Caco-2 (cell line): Measurements from ENCODE around the gene DHX34. TPM values are rescaled to one million over a fixed set of nuclear protein-coding genes. Genes with fewer than 3 reads are reported as not detected.

Experiments
- BruUV-seq: library from RNA; stranded (reverse); fragments of 400-500 nt; replicated peaks from 2 replicates; lab custom pipeline; 2021; lab: Mats Ljungman, UMichigan
- CTCF ChIA-PET: fragments of 300-600 bp; sonication (Branson Sonifier 250); formaldehyde crosslinking; loops from one replicate; lab custom pipeline; 2022; ENCODE audit warnings: antibody characterized with exemption; lab: Charles Lee
- POLR2A ChIA-PET: fragments of 300-600 bp; sonication (Branson Sonifier 250); formaldehyde crosslinking; loops from one replicate; lab custom pipeline; 2022; ENCODE audit warnings: antibody characterized with exemption; lab: Charles Lee
- DNase-seq, 2 experiments: peaks; one replicate each; pipeline versions ENCODE4 v3.0.0 to v3.0.0-alpha.2; 2020 to 2022
- H3K27me3 ChIP-seq: replicated peaks from 2 replicates; pipeline ENCODE4 v1.6.0; 2011; ENCODE audit warnings: low read length; ENCODE audit not compliant: control insufficient read depth, insufficient read depth
- H3K36me3 ChIP-seq: 2 replicates; pipeline ENCODE4 v1.5.1; 2011; ENCODE audit warnings: low read length; ENCODE audit not compliant: control insufficient read depth, insufficient read depth
- H3K4me1 ChIP-seq: fragments of 250-450 bp; sonication (Bioruptor Pico); 2 replicates; pipeline ENCODE4 v1.5.1; 2020; ENCODE audit warnings: mild to moderate bottlenecking
- H3K4me3 ChIP-seq: 2 replicates; pipeline ENCODE4 v1.5.1; 2011; ENCODE audit warnings: low read depth, mild to moderate bottlenecking, control low read depth, low read length
- H3K9me3 ChIP-seq: fragments of 250-450 bp; sonication (Bioruptor Pico); 2 replicates; pipeline ENCODE4 v1.5.1; 2020; ENCODE audit warnings: mild to moderate bottlenecking, moderate library complexity
- H3K27ac Mint-ChIP-seq: one replicate; pipeline ENCODE4 v1.8.0; 2022; ENCODE audit warnings: mixed read lengths; ENCODE audit not compliant: unreplicated experiment
- H3K27me3 Mint-ChIP-seq: one replicate; pipeline ENCODE4 v1.8.0; 2022; ENCODE audit warnings: mixed read lengths; ENCODE audit not compliant: insufficient read depth, unreplicated experiment
- H3K36me3 Mint-ChIP-seq: one replicate; pipeline ENCODE4 v1.8.0; 2022; ENCODE audit warnings: mild to moderate bottlenecking, mixed read lengths; ENCODE audit not compliant: insufficient read depth, unreplicated experiment
- H3K4me1 Mint-ChIP-seq: one replicate; pipeline ENCODE4 v1.8.0; 2022; ENCODE audit warnings: low read depth, mixed read lengths; ENCODE audit not compliant: unreplicated experiment
- H3K4me3 Mint-ChIP-seq: one replicate; pipeline ENCODE4 v1.8.0; 2022; ENCODE audit warnings: mild to moderate bottlenecking, moderate library complexity, mixed read lengths; ENCODE audit not compliant: unreplicated experiment
- H3K9me3 Mint-ChIP-seq: one replicate; pipeline ENCODE4 v1.8.0; 2022; ENCODE audit warnings: mixed read lengths; ENCODE audit not compliant: unreplicated experiment
- CTCF ChIP-seq, 2 experiments: fragments of 200-600 bp in 1 of 2; IDR thresholded peaks; 1 replicate in 1 of 2; 2 replicates in 1 of 2; pipeline versions ENCODE4 v1.5.1 to v1.8.0; 2011 to 2022; ENCODE audit warnings: antibody characterized with exemption in 1 of 2, control low read depth in 1 of 2, inconsistent platforms in 1 of 2, low read depth in 1 of 2, low read length in 1 of 2, mild to moderate bottlenecking in 1 of 2, moderate library complexity in 1 of 2; ENCODE audit not compliant: insufficient read depth in 1 of 2, severe bottlenecking in 1 of 2, unreplicated experiment in 1 of 2
- intact Hi-C: fragments of 100-400 bp; cut with micrococcal nuclease; formaldehyde crosslinking; loops from one replicate; pipeline ENCODE4 v1.10.0; 2022; ENCODE audit not compliant: unreplicated experiment
- total RNA-seq: library from RNA; stranded (reverse); gene quantifications from 2 replicates; pipeline ENCODE4 v1.2.3, GENCODE V29; 2022

Gene DHX34
- total RNA-seq, 1 experiment from 2014 or later = 28.7 TPM

- no peak overlapping the region for H3K4me3 Mint-ChIP-seq
- peaks cover 5% of the 10 kb centered on the region for H3K36me3 ChIP-seq
- H3K27ac Mint-ChIP-seq = no peak overlapping the region
- TF ChIP-seq CTCF (IDR thresholded peaks at IDR 0.05; ENCODE audit: insufficient read depth in 1 of 2, low read depth in 1 of 2, low read length in 1 of 2, severe bottlenecking in 1 of 2, unreplicated experiment in 1 of 2) = no peak
- no TSS peak for BruUV-seq
- H3K9me3 Mint-ChIP-seq = no peaks in the 10 kb centered on the region
- intact Hi-C loops = no loop called here
- no peaks in the 10 kb centered on the region for H3K4me1 Mint-ChIP-seq
- H3K4me3 ChIP-seq = no peak overlapping the region
- CTCF ChIA-PET = interaction anchor here (2.6 kb wide), 1 partner anchor 16 kb away, joined by 7 read pairs; no protein-coding TSS in a partner anchor
- POLR2A ChIA-PET = no interaction called here
- no peaks in the 10 kb centered on the region for H3K4me1 ChIP-seq
- H3K27me3 ChIP-seq = no peaks in the 10 kb centered on the region
- no peaks in the 10 kb centered on the region for H3K9me3 ChIP-seq
- no peak for DNase-seq
- peaks cover 36% of the 10 kb centered on the region for H3K36me3 Mint-ChIP-seq
- H3K27me3 Mint-ChIP-seq = no peaks in the 10 kb centered on the region
Measured at GRCh38 chr19:47375694-47376588, 26.8 kb downstream of the DHX34 start.

GRCh38 chr19:47376589-47377144, 27.6 kb downstream of the DHX34 start:
- Mint-ChIP-seq H3K4me1 (no peaks in the 10 kb centered on the region), H3K36me3 (peaks cover 40% of the 10 kb centered on the region), H3K4me3 (no peak overlapping the region), H3K9me3 (no peaks in the 10 kb centered on the region), H3K27me3 (no peaks in the 10 kb centered on the region), H3K27ac (no peak overlapping the region)
- peaks cover 5% of the 10 kb centered on the region for H3K36me3 ChIP-seq
- no peaks in the 10 kb centered on the region for H3K9me3 ChIP-seq
- ChIA-PET POLR2A (no interaction called here), CTCF (no interaction called here)
- no TSS peak for BruUV-seq
- no peaks in the 10 kb centered on the region for H3K4me1 ChIP-seq
- no peak for TF ChIP-seq CTCF (IDR thresholded peaks at IDR 0.05; ENCODE audit: insufficient read depth in 1 of 2, low read depth in 1 of 2, low read length in 1 of 2, severe bottlenecking in 1 of 2, unreplicated experiment in 1 of 2)
- intact Hi-C loops = no loop called here
- no peak overlapping the region for H3K4me3 ChIP-seq
- H3K27me3 ChIP-seq = no peaks in the 10 kb centered on the region
- DNase-seq = no peak

- POLR2A ChIA-PET = no interaction called here
- Histone ChIP-seq H3K27me3 (no peaks in the 10 kb centered on the region), H3K9me3 (no peaks in the 10 kb centered on the region), H3K4me1 (no peaks in the 10 kb centered on the region), H3K36me3 (peaks cover 5% of the 10 kb centered on the region), H3K4me3 (no peak overlapping the region)
- no TSS peak for BruUV-seq
- H3K27me3 Mint-ChIP-seq = no peaks in the 10 kb centered on the region
- H3K27ac Mint-ChIP-seq = no peak overlapping the region
- CTCF ChIA-PET = interaction anchor here (0.5 to 0.6 kb wide), 2 partner anchors 60 to 127 kb away, joined by 3 to 5 read pairs; no protein-coding TSS in a partner anchor
- no peak overlapping the region for H3K4me3 Mint-ChIP-seq
- intact Hi-C loops = no loop called here
- H3K36me3 Mint-ChIP-seq = peaks cover 46% of the 10 kb centered on the region
- no peaks in the 10 kb centered on the region for H3K9me3 Mint-ChIP-seq
- no peak for TF ChIP-seq CTCF (IDR thresholded peaks at IDR 0.05; ENCODE audit: insufficient read depth in 1 of 2, low read depth in 1 of 2, low read length in 1 of 2, severe bottlenecking in 1 of 2, unreplicated experiment in 1 of 2)
- no peak for DNase-seq
- H3K4me1 Mint-ChIP-seq = no peaks in the 10 kb centered on the region
Measured at GRCh38 chr19:47377208-47377701, 28.1 kb downstream of the DHX34 start.
